Aorta (tissue), 5 donors: Measurements from ENCODE around the gene ZFHX3. TPM values are rescaled to one million over a fixed set of nuclear protein-coding genes. Genes with fewer than 3 reads are reported as not detected.
A peak's percentile ranks its signal among the peaks of the same experiment; 100 is the strongest.

Experiments
- ATAC-seq: fragments of 200-7000 bp; cut with Tn5 transposase; one replicate; pipeline ENCODE4 v1.9.1; 2022; ENCODE audit warnings: moderate library complexity; ENCODE audit not compliant: low FRiP score
- DNase-seq, 2 donors: peaks; one replicate each; pipeline ENCODE4 v3.0.0-alpha.2; 2020
- H3K27ac ChIP-seq, 2 donors: one replicate each; pipeline ENCODE4 v1.5.1; 2013; ENCODE audit warnings: low read length in 2 of 2, mild to moderate bottlenecking in 2 of 2, moderate library complexity in 2 of 2, control low read depth in 1 of 2, inconsistent platforms in 1 of 2, low read depth in 1 of 2
- H3K27me3 ChIP-seq, 2 donors: one replicate each; pipeline ENCODE4 v1.6.1; 2013; ENCODE audit warnings: control low read depth in 1 of 2, low read length in 1 of 2, mild to moderate bottlenecking in 1 of 2, moderate library complexity in 1 of 2; ENCODE audit not compliant: insufficient read depth in 2 of 2, control insufficient read depth in 1 of 2
- H3K36me3 ChIP-seq, 2 donors: one replicate each; pipeline ENCODE4 v1.6.1; 2013; ENCODE audit warnings: control low read depth in 1 of 2, low read length in 1 of 2, mild to moderate bottlenecking in 1 of 2; ENCODE audit not compliant: insufficient read depth in 2 of 2, control insufficient read depth in 1 of 2
- H3K4me1 ChIP-seq, 2 donors: one replicate each; pipeline ENCODE4 v1.6.1; 2013; ENCODE audit warnings: low read length in 2 of 2, control low read depth in 1 of 2, mild to moderate bottlenecking in 1 of 2, moderate library complexity in 1 of 2; ENCODE audit not compliant: insufficient read depth in 2 of 2, control insufficient read depth in 1 of 2
- H3K4me3 ChIP-seq, 2 donors: one replicate each; pipeline ENCODE4 v1.5.1; 2013; ENCODE audit warnings: low read length in 2 of 2, control low read depth in 1 of 2, mild to moderate bottlenecking in 1 of 2
- H3K9me3 ChIP-seq: one replicate; pipeline ENCODE4 v1.6.1; 2013; ENCODE audit warnings: mild to moderate bottlenecking, low read length; ENCODE audit not compliant: control insufficient read depth
- WGBS, 2 donors: extraction: QIAGEN DNeasy Blood & Tissue Kit; methylation state at CpG; one replicate each; pipeline ENCODE4 v1.1.7; 2013; 5-methylcytosine and 5-hydroxymethylcytosine counted together
- intact Hi-C, 2 donors: fragments of 100-400 bp; cut with DNase I; formaldehyde crosslinking; loops; one replicate each; pipeline versions ENCODE4 v1.14.2 to v1.15.0; 2022
- polyA plus RNA-seq, 2 donors: library from polyadenylated mRNA; stranded (reverse); fragments of 200-250 nt; gene quantifications; one replicate each; pipeline ENCODE4 v1.2.3, GENCODE V29; 2013
- total RNA-seq, 2 donors: library from RNA; stranded (reverse); fragmentation: NEBNext Ultra II Directional; extraction: Animal tissue kit (Norgen Biotek cat#: 25700); gene quantifications; one replicate each; pipeline ENCODE4 v1.2.1, GENCODE V29; 2021
- donor health status: healthy with polysubstance abuse.
- donor health status: Bipolar disorder and iron deficiency.
- donor health status: DM: no; HTN: no; CAD: no.
- donor health status: DM: no; HTN: no; CAD: no.
- donor health status: DM: yes; HTN: yes; CAD: no.

Gene ZFHX3
- total and polyA plus RNA-seq, 4 donors, result 4.3 to 96.9 (median 37.7) TPM

DNA sequence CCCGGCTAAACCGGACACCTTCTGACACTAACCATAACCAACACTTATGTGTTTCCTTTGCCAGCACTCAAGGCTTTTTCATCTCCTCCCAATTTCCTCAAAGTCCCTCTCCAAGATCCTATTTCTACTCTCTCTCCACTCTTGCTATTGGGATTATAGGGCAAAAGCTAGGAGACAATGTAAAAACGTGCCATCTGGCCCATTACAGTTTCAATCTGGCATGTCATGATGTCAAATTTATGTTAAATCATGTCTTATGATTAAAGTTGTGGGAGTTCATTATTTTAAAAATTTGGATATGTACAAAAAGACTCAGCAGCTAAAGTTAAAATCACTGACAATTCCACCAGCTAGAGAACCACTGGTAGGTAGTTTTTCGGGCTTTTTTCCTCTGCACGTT is 77.3 kb downstream of the ZFHX3 start:
- DNase-seq (no peak), ATAC-seq (no peak)
- 83 to 85% methylated on average over 5 of the region's 5 CpGs for WGBS, 2 donors
- H3K27me3 ChIP-seq, result no peaks in the 10 kb centered on the region
- H3K4me1 ChIP-seq, result peaks cover 5 to 6% of the 10 kb centered on the region in 2 donors
- intact Hi-C loops, result no loop called here
- no peak overlapping the region for H3K27ac ChIP-seq
- H3K36me3 ChIP-seq, result no peaks in the 10 kb centered on the region
- H3K4me3 ChIP-seq, result no peak overlapping the region
- no peaks in the 10 kb centered on the region for H3K9me3 ChIP-seq

DNA sequence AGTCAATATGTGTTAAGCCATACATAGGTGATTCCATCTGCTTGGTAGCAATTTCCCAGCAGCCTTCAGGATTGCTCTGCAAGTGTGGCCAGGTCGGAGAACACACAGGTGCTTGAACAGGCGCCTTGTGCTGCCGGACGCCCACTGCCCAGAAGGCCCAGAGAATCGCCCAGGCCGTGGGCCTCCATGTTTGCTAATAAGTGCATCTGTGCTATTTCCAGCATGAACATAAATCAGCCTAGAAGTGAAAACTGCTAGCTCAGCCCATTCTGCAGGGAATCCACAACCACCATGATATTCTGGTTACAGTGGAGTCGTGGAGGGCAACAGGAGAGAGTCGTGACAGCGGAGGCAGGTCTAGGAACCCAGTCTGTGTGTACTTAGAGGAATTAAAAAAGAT is 78.1 kb downstream of the ZFHX3 start:
- WGBS, 2 donors, result 79 to 86% methylated on average over 9 of the region's 9 CpGs
- no peaks in the 10 kb centered on the region for H3K9me3 ChIP-seq
- H3K27ac ChIP-seq, result no peak overlapping the region
- H3K4me1 ChIP-seq, result peaks cover 3 to 6% of the 10 kb centered on the region in 2 donors
- no peaks in the 10 kb centered on the region for H3K27me3 ChIP-seq
- intact Hi-C loops, result no loop called here
- H3K36me3 ChIP-seq, result no peaks in the 10 kb centered on the region
- no peak overlapping the region for H3K4me3 ChIP-seq
- no peak for DNase-seq
- ATAC-seq, result no peak

DNA sequence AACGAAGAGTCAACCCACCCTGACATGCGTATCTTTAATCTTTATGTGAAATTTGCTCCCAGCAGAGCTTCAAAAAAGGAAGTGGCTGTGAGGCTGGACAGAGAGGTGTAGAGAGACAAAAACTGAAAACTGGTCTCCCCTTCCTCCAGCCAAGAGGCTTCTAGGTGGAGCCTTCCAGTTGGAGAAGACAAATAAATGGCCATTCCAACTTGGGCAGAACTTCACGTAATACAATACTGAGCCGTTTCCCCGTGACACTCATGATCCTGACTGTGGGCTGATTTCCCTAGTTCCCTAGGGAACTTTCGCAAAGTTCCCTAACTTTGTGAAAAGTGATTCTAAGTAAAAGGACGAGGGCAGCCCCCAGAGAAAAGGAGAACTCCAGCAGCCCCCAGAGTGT is 78.8 kb downstream of the ZFHX3 start:
- Histone ChIP-seq H3K27ac (no peak overlapping the region), H3K4me3 (no peak overlapping the region), H3K4me1 (peaks cover 0 to 3% of the 10 kb centered on the region in 2 donors), H3K27me3 (no peaks in the 10 kb centered on the region), H3K9me3 (no peaks in the 10 kb centered on the region), H3K36me3 (no peaks in the 10 kb centered on the region)
- WGBS, 2 donors, result 31% methylated on average over 7 of the region's 7 CpGs
- intact Hi-C loops, result no loop called here
- DNase-seq (no peak), ATAC-seq (peak; percentile 44)

DNA sequence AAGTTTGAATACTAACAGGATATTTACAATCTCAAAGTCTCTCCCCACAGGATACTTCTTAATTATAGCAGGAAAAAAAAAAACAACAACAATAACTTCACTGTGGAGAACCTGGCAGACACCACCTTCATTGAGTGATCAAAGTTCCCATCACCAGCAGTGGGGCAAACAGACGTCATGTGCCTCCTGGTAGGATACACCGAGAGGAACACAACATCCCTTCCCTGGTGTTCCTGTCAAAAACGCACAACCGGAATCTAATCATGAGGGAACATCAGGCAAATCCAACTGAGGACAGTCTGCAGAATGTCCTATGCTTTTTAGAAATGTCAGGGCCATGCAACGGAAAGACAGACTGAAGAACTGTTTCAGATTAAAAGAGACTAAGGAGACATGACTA is 80.0 kb downstream of the ZFHX3 start:
- Histone ChIP-seq H3K27ac (no peak overlapping the region), H3K9me3 (no peaks in the 10 kb centered on the region), H3K4me3 (no peak overlapping the region), H3K27me3 (no peaks in the 10 kb centered on the region), H3K36me3 (no peaks in the 10 kb centered on the region), H3K4me1 (peaks cover 0 to 3% of the 10 kb centered on the region in 2 donors)
- WGBS, 2 donors, result 78 to 84% methylated on average over 5 of the region's 5 CpGs
- ATAC-seq (no peak), DNase-seq (no peak)
- intact Hi-C loops, result no loop called here

DNA sequence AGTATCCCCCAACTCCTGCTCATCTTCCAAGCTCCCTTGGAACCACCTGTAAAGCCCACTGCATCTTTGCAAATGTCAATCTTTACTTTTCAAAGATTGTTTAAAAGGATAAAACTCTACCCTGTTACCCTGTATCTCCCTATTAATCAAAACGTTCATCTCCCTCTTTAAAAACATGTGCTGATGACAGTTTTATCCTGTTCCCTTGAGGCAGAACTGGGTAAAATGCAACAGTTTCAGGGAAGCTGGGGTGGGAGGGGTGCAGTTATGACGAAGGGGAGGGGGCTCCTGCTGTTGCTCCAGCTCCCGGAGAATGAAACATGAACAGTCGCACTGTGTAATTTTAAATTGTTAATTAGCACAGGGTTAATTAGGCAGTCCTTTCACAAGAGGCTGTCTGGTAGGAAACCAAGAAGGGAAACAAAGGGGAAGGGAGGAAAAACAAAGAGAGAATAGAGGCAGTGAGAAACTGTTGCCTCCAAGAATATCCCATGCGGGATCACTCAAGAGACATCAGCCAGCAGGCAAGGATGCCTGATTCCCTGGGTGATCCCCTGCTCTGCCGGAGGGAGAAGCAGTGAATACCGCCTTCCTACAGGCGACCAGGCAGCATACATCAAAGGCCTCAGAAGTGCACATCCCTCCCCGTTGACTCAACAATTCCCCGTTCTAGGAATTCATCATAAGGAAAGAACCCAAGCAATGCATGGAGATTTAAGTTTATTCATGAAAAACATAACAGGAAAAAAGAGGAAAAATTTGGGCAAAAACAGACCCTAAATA is 84.2 kb downstream of the ZFHX3 start:
- Histone ChIP-seq H3K9me3 (no peaks in the 10 kb centered on the region), H3K36me3 (peaks cover 0 to 2% of the 10 kb centered on the region in 2 donors), H3K27ac (no peak overlapping the region), H3K4me3 (no peak overlapping the region), H3K4me1 (no peaks in the 10 kb centered on the region), H3K27me3 (no peaks in the 10 kb centered on the region)
- ATAC-seq (no peak), DNase-seq (no peak)
- intact Hi-C loops, result no loop called here
- 52 to 57% methylated on average over 10 of the region's 10 CpGs for WGBS, 2 donors

DNA sequence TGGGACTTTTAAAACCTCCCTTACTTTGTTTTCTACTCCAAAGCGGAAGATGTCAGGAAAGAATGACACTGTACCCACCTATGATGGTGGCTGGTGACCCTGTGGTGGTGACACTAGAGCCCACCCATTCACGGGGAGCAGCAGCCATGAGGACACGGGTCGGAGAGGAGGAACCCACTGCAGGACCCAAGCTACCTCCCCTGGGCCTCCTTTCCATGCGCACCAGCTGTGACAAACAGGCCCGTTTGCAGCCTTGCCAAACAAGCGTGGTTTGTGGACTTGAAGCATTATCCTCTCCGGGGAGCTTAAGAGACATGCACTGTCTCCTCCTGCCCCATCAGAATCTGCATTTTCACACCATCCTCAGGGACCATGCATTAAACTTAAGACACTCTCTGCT is 85.6 kb downstream of the ZFHX3 start:
- 85 to 89% methylated on average over 8 of the region's 8 CpGs for WGBS, 2 donors
- H3K27me3 ChIP-seq, result no peaks in the 10 kb centered on the region
- no peak for DNase-seq
- ATAC-seq, result no peak
- no peaks in the 10 kb centered on the region for H3K9me3 ChIP-seq
- intact Hi-C loops, result no loop called here
- H3K27ac ChIP-seq, result no peak overlapping the region
- no peaks in the 10 kb centered on the region for H3K4me1 ChIP-seq
- peaks cover 0 to 2% of the 10 kb centered on the region in 2 donors for H3K36me3 ChIP-seq
- H3K4me3 ChIP-seq, result no peak overlapping the region

DNA sequence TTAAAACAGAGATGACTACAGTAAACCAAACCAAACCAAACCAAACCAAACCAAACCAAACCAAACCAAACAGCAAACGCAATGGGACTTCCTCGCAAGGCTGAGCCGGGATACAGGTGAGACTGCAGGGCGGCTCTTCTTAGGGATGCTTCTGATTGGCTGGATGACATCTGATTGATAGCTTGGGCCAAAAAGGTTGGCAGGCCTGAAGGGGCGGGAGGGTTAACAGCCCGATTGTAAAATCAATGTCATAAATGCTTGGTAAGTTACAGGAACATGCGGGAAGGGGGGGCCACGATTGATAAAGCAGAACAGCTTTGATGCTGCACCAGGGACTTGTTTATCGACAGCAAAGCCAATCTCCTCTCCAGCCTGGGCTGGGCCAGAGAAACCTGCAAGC is 86.1 kb downstream of the ZFHX3 start:
- 84% methylated on average over 9 of the region's 9 CpGs for WGBS, 2 donors
- ATAC-seq, result no peak
- Histone ChIP-seq H3K27me3 (no peaks in the 10 kb centered on the region), H3K36me3 (peaks cover 0 to 2% of the 10 kb centered on the region in 2 donors), H3K4me3 (no peak overlapping the region), H3K9me3 (no peaks in the 10 kb centered on the region), H3K27ac (no peak overlapping the region), H3K4me1 (no peaks in the 10 kb centered on the region)
- DNase-seq, result no peak
- intact Hi-C loops, result no loop called here

DNA sequence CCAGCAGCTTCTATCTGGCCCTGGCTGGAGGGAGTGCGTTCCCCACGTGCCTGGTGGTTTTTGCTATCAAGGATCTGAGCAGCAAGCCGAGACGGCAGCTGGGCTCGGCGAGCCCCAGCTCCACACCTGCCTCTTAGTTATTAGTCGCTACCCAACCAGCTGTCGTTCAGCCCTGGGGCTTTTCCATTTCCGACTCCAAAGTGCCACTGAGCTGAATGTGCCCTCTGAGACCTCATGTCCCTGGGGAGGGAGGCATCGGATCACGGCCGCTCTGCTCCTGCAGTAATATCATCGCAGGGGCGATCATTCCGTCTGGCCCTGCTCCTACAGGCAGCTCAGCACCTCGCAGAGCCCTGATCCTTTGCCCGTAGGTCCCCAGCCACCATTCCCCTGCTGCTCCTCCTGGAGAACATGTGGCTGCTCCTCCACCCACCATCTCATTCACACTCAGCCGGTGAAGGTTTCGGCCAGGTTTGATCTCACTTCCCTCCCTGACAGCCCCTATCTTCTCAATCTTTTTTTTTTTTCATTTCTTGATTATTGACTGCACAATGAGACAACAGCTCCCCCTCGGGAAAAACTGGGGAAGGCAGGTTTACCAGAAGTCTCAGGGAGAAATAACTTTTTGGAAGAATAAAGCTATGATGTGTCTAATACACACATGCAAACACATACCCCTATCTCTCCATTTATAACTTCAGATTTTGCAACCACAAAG is 86.7 kb downstream of the ZFHX3 start:
- Histone ChIP-seq H3K4me1 (no peaks in the 10 kb centered on the region), H3K27ac (no peak overlapping the region), H3K36me3 (peaks cover 0 to 2% of the 10 kb centered on the region in 2 donors), H3K4me3 (no peak overlapping the region), H3K27me3 (no peaks in the 10 kb centered on the region), H3K9me3 (no peaks in the 10 kb centered on the region)
- ATAC-seq (no peak), DNase-seq (no peak)
- 45 to 54% methylated on average over 20 of the region's 20 CpGs for WGBS, 2 donors
- intact Hi-C loops, result no loop called here

DNA sequence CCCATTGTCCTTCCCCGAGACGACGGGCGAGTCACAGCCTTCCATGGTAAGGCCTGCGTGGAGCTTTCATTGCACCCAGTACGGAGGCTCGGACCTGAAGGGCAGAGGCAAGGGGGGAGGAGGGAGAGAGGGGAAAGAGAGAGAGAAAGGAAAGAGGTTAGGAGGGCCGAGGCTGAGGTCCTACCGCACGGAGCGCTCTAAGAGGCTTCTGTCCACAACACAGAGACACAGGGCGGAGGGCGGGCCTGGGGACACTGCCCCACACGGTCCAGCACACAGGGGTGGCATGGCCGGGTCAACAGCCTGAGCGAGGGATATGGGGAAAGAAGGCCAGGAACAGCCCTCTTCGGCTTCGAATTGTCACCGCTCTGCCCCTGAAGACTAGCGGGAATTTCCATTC is 87.8 kb downstream of the ZFHX3 start:
- Histone ChIP-seq H3K27me3 (no peaks in the 10 kb centered on the region), H3K36me3 (peaks cover 0 to 2% of the 10 kb centered on the region in 2 donors), H3K27ac (no peak overlapping the region), H3K9me3 (no peaks in the 10 kb centered on the region), H3K4me3 (no peak overlapping the region), H3K4me1 (no peaks in the 10 kb centered on the region)
- WGBS, 2 donors, result 95% methylated on average over 19 to 20 of the region's 20 CpGs
- DNase-seq (no peak), ATAC-seq (no peak)
- intact Hi-C loops, result no loop called here
